IMR-90 (cell line): ENCODE data around the gene ZNF445. TPM values are rescaled to one million over a fixed set of nuclear protein-coding genes. Genes with fewer than 3 reads are reported as not detected.

Experiments
- ATAC-seq: fragments of 200-7000 bp; cut with Tn5 transposase; 2 replicates; pipeline ENCODE4 v1.9.1; 2020; ENCODE audit warnings: low read depth, mild to moderate bottlenecking, moderate library complexity
- BruUV-seq: library from RNA; stranded (reverse); fragments of 400-500 nt; replicated peaks from 2 replicates; lab custom pipeline; 2021; lab: Mats Ljungman, UMichigan
- CTCF ChIA-PET: fragments of 300-600 bp; formaldehyde crosslinking; extraction: SDS; loops from one replicate; lab custom pipeline; 2021; ENCODE audit warnings: antibody characterized with exemption; lab: Yijun Ruan, JAX
- POLR2A ChIA-PET: fragments of 300-600 bp; sonication (Branson Sonifier 250); formaldehyde crosslinking; loops from one replicate; lab custom pipeline; 2022; ENCODE audit warnings: antibody characterized with exemption; ENCODE audit not compliant: unreplicated experiment; lab: Charles Lee
- DNase-seq: peaks from one replicate; pipeline ENCODE4 v3.0.0; 2013
- H2AFZ ChIP-seq: replicated peaks from 2 replicates; pipeline ENCODE3; 2013; ENCODE audit warnings: low read length, mild to moderate bottlenecking; ENCODE audit not compliant: poor library complexity
- H2AK5ac ChIP-seq: 2 replicates; pipeline ENCODE4 v1.6.1; 2013; ENCODE audit warnings: low read depth, low read length, inconsistent platforms
- H2AK9ac ChIP-seq: replicated peaks from 2 replicates; pipeline ENCODE3; 2013; ENCODE audit warnings: mild to moderate bottlenecking, low read depth, low read length, moderate library complexity; ENCODE audit not compliant: poor library complexity
- H2BK120ac ChIP-seq: 2 replicates; pipeline ENCODE4 v1.6.1; 2013; ENCODE audit warnings: low read depth, low read length, inconsistent platforms
- H2BK15ac ChIP-seq: 3 replicates; pipeline ENCODE4 v1.6.1; 2013; ENCODE audit warnings: low read depth, low read length, inconsistent platforms
- H2BK20ac ChIP-seq: 2 replicates; pipeline ENCODE4 v1.6.1; 2013; ENCODE audit warnings: low read depth, mild to moderate bottlenecking, inconsistent platforms, low read length, moderate library complexity
- H2BK5ac ChIP-seq: 2 replicates; pipeline ENCODE4 v1.6.1; 2013; ENCODE audit warnings: mild to moderate bottlenecking, low read depth, low read length, inconsistent platforms; ENCODE audit not compliant: poor library complexity, severe bottlenecking
- H3K14ac ChIP-seq: replicated peaks from 2 replicates; pipeline ENCODE4 v1.6.1; 2013; ENCODE audit warnings: low read depth, low read length, inconsistent platforms
- H3K18ac ChIP-seq: 2 replicates; pipeline ENCODE4 v1.6.1; 2013; ENCODE audit warnings: low read depth, low read length, control low read depth
- H3K23ac ChIP-seq: 2 replicates; pipeline ENCODE4 v1.6.1; 2013; ENCODE audit warnings: low read depth, low read length, inconsistent platforms
- H3K27ac ChIP-seq: 2 replicates; pipeline ENCODE4 v1.5.1; 2013; ENCODE audit warnings: mild to moderate bottlenecking, control low read depth, low read length; ENCODE audit not compliant: insufficient read depth
- H3K27me3 ChIP-seq: 2 replicates; pipeline ENCODE4 v1.6.1; 2013; ENCODE audit warnings: low read length; ENCODE audit not compliant: control insufficient read depth, insufficient read depth
- H3K36me3 ChIP-seq: 2 replicates; pipeline ENCODE4 v1.6.1; 2013; ENCODE audit warnings: low read length, mixed read lengths; ENCODE audit not compliant: control insufficient read depth, insufficient read depth
- H3K4ac ChIP-seq: 2 replicates; pipeline ENCODE4 v1.6.1; 2013; ENCODE audit warnings: low read depth, low read length, inconsistent platforms
- H3K4me1 ChIP-seq: 2 replicates; pipeline ENCODE4 v1.6.1; 2013; ENCODE audit warnings: low read length, mixed read lengths; ENCODE audit not compliant: control insufficient read depth, insufficient read depth
- H3K4me2 ChIP-seq: 2 replicates; pipeline ENCODE4 v1.6.1; 2013; ENCODE audit warnings: low read depth, mild to moderate bottlenecking, control low read depth, low read length, moderate library complexity
- H3K4me3 ChIP-seq: 2 replicates; pipeline ENCODE4 v1.5.1; 2013; ENCODE audit warnings: low read depth, mild to moderate bottlenecking, control low read depth, low read length, moderate library complexity; ENCODE audit not compliant: insufficient read depth
- H3K56ac ChIP-seq: 2 replicates; pipeline ENCODE4 v1.6.1; 2013; ENCODE audit warnings: low read length, inconsistent platforms; ENCODE audit not compliant: insufficient read depth; ENCODE audit errors: extremely low read depth
- H3K79me1 ChIP-seq, 2 experiments: 2 replicates each; pipeline ENCODE4 v1.6.1; 2013; ENCODE audit warnings: low read length in 2 of 2, inconsistent platforms in 1 of 2, low read depth in 1 of 2
- H3K9ac ChIP-seq: 2 replicates; pipeline ENCODE4 v1.6.1; 2013; ENCODE audit warnings: low read depth, low read length, control low read depth
- H3K9me1 ChIP-seq: 2 replicates; pipeline ENCODE4 v1.6.1; 2013; ENCODE audit warnings: low read length, inconsistent platforms; ENCODE audit not compliant: insufficient read depth
- H3K9me3 ChIP-seq: 2 replicates; pipeline ENCODE4 v1.6.1; 2013; ENCODE audit warnings: low read length; ENCODE audit not compliant: control insufficient read depth, insufficient read depth
- H4K20me1 ChIP-seq: 2 replicates; pipeline ENCODE4 v1.6.1; 2013; ENCODE audit warnings: low read length, inconsistent platforms; ENCODE audit not compliant: insufficient read depth
- H4K5ac ChIP-seq: 2 replicates; pipeline ENCODE4 v1.6.1; 2013; ENCODE audit warnings: mild to moderate bottlenecking, low read depth, low read length, control low read depth
- H4K8ac ChIP-seq, 2 experiments: 2 replicates each; pipeline ENCODE4 v1.6.1; 2013; ENCODE audit warnings: low read depth in 2 of 2, low read length in 2 of 2, control low read depth in 1 of 2, inconsistent platforms in 1 of 2
- H4K91ac ChIP-seq: 2 replicates; pipeline ENCODE4 v1.6.1; 2013; ENCODE audit warnings: low read depth, low read length, inconsistent platforms; ENCODE audit not compliant: insufficient read depth
- BHLHE40 ChIP-seq: fragments of 150-350 bp; IDR thresholded peaks from 2 replicates; pipeline ENCODE4 v1.6.1; 2016; ENCODE audit warnings: mild to moderate bottlenecking, low read depth, low read length
- CEBPB ChIP-seq: IDR thresholded peaks from 2 replicates; pipeline ENCODE4 v1.6.1; 2012; ENCODE audit warnings: low read depth, low read length, improper control_type of control experiment
- CHD1 ChIP-seq: IDR thresholded peaks from 2 replicates; pipeline ENCODE4 v1.6.1; 2012; ENCODE audit warnings: low read depth, low read length, improper control_type of control experiment
- FOS ChIP-seq: fragments of 150-350 bp; IDR thresholded peaks from 2 replicates; pipeline ENCODE4 v1.6.1; 2016; ENCODE audit warnings: low read depth, low read length
- MAFK ChIP-seq: IDR thresholded peaks from 2 replicates; pipeline ENCODE4 v1.6.1; 2012; ENCODE audit warnings: low read depth, low read length, improper control_type of control experiment
- MAZ ChIP-seq: IDR thresholded peaks from 2 replicates; pipeline ENCODE4 v1.6.1; 2012; ENCODE audit warnings: low read depth, mild to moderate bottlenecking, low read length, improper control_type of control experiment, moderate library complexity, borderline replicate concordance
- MXI1 ChIP-seq: IDR thresholded peaks from 2 replicates; pipeline ENCODE4 v1.6.1; 2012; ENCODE audit warnings: low read depth, mild to moderate bottlenecking, low read length, moderate library complexity, borderline replicate concordance
- NFE2L2 ChIP-seq: fragments of 150-350 bp; IDR thresholded peaks from 2 replicates; pipeline ENCODE4 v1.6.1; 2016; ENCODE audit warnings: low read depth, mild to moderate bottlenecking, low read length
- POLR2A ChIP-seq: IDR thresholded peaks from 2 replicates; pipeline ENCODE4 v1.6.1; 2012; ENCODE audit warnings: mild to moderate bottlenecking, low read depth, low read length
- RAD21 ChIP-seq: IDR thresholded peaks from 2 replicates; pipeline ENCODE4 v1.6.1; 2012; ENCODE audit warnings: low read length, improper control_type of control experiment
- RCOR1 ChIP-seq: IDR thresholded peaks from 2 replicates; pipeline ENCODE4 v1.6.1; 2012; ENCODE audit warnings: mild to moderate bottlenecking, low read length, improper control_type of control experiment; ENCODE audit not compliant: insufficient replicate concordance
- RFX5 ChIP-seq: IDR thresholded peaks from 2 replicates; pipeline ENCODE4 v1.8.0; 2012; ENCODE audit warnings: low read depth, mild to moderate bottlenecking, low read length, moderate library complexity
- SMC3 ChIP-seq: fragments of 150-350 bp; IDR thresholded peaks from 2 replicates; pipeline ENCODE4 v1.6.1; 2016; ENCODE audit warnings: low read depth, mild to moderate bottlenecking, antibody characterized with exemption, low read length, moderate library complexity
- WGBS, 2 experiments: methylation state at CpG; one replicate each; pipeline versions ENCODE4 v1.1.5 to v1.1.7; 2013; ENCODE audit warnings: missing lambda C conversion rate in 2 of 2; ENCODE audit not compliant: insufficient read length in 1 of 2; ENCODE audit errors: extremely low coverage in 2 of 2; 5-methylcytosine and 5-hydroxymethylcytosine counted together
- dilution Hi-C: fragments of 300-500 bp; cut with HindIII; formaldehyde crosslinking; loops from one replicate; pipeline ENCODE4 v1.14.3; 2018; ENCODE audit warnings: low sequenced_read_pairs; ENCODE audit not compliant: unreplicated experiment
- in situ Hi-C: fragments of 300-500 bp; cut with MboI; formaldehyde crosslinking; loops from 3 replicates; pipeline ENCODE4 v1.14.3; 2019; ENCODE audit warnings: low sequenced_read_pairs, inconsistent platforms, mixed read lengths
- intact Hi-C: fragments of 100-400 bp; cut with micrococcal nuclease; formaldehyde crosslinking; loops from 2 replicates; pipeline ENCODE4 v1.10.0; 2022
- polyA plus RNA-seq, 3 experiments: library from polyadenylated mRNA; depleted of rRNA; stranded (reverse); fragments of >200 nt; gene quantifications; 2 replicates each; pipeline ENCODE4 v1.2.3, GENCODE V29; 2012; ENCODE audit warnings: low replicate concordance in 1 of 3
- total RNA-seq: library from RNA; depleted of rRNA; stranded (reverse); fragments of >200 nt; gene quantifications from 2 replicates; pipeline ENCODE4 v1.2.3, GENCODE V29; 2012
- TF ChIP-seq, protein P1 (sequence below): fragments of 150-350 bp; IDR thresholded peaks from 2 replicates; pipeline ENCODE4 v1.6.1; 2017; ENCODE audit warnings: mild to moderate bottlenecking, antibody characterized with exemption, low read length, low read depth
- TF ChIP-seq, protein P2 (sequence below): conservative IDR thresholded peaks from 2 replicates; pipeline ENCODE4 v1.5.1; 2012; ENCODE audit warnings: mild to moderate bottlenecking, low read depth, low read length, improper control_type of control experiment

ZNF445 gene
- total and polyA plus RNA-seq, 2 of the 4 experiments (the other 2 are of a cell fraction): 3.3 to 6.3 TPM

DNA sequence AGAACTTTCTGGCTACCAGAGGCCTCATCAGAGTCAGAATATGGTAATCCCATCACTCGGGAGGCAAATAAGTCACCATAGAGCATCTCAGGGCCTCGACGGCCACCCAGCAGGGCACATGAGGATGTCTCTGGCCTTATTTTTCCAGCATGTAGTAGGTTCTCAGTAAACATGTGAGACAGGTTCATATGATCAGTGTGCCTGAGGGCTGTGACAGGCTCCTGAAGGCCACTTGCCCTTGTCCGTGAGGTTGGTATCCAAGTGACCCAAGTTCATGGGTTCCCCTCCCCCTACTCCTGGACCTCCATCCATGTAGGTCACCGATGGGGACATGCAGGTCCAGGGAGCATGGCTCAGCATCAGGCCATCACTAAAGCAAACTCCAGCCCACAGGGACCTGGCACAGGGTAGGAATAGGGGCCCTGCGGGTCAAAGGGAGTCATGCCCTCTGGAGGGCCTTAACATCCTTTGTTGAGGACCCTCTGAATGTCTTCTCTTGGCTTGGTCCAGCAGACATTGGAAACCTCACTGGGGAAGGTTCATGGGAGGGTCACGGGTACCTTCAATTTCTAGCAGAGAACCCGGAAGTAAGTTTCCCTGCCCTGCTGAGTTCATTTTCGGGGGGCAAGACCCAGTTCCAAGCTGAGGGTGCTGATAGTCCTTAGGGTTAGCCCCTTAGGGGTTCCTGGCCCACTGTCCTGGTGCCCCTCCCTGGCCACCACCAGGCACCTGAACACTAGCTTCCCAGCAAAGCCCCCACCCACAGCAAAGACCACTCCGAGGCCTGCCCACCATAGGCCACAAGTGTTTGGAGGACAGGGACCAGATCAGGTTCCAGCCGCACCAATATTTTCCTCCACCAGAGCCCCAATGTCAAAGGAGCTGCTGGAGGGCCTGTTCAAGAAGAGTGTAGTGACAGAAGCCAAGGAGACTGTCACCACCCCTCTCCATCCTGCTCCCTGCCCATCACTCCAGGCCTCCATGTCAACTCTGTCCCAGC, 61.1 kb downstream of the ZNF445 start:
- no peaks in the 10 kb centered on the region for H4K20me1 ChIP-seq
- 0 out of 2 replicates have a peak, but pooled peaks cover 5% of the 10 kb centered on the region for H3K9me1 ChIP-seq
- H3K4me1 ChIP-seq: no peaks in the 10 kb centered on the region
- 62% methylated on average over 2 of the region's 11 CpGs; no CpG with 5 or more reads in 1 of the 2 experiments for WGBS, 2 experiments
- H2AK5ac ChIP-seq: no peak overlapping the region
- H4K91ac ChIP-seq: no peak overlapping the region
- no peak overlapping the region for H2BK5ac ChIP-seq
- intact Hi-C loops (no loop called here), dilution Hi-C loops (no loop called here), in situ Hi-C loops (no loop called here)
- H3K23ac ChIP-seq: no peak overlapping the region
- no peaks in the 10 kb centered on the region for H3K79me1 ChIP-seq
- H2BK15ac ChIP-seq: no peak overlapping the region
- H3K4me3 ChIP-seq: no peak overlapping the region
- H2BK120ac ChIP-seq: no peak overlapping the region
- POLR2A ChIA-PET: no interaction called here
- H3K4me2 ChIP-seq: no peak overlapping the region
- no peak overlapping the region for H3K9ac ChIP-seq
- no peaks in the 10 kb centered on the region for H3K9me3 ChIP-seq
- no peaks in the 10 kb centered on the region for H3K36me3 ChIP-seq
- ATAC-seq: no peak
- no peak overlapping the region for H3K14ac ChIP-seq
- H4K8ac ChIP-seq: no peak overlapping the region
- no peak overlapping the region for H3K27ac ChIP-seq
- no peaks in the 10 kb centered on the region; the same call in none of the 2 replicates for H3K27me3 ChIP-seq
- no peak overlapping the region for H3K18ac ChIP-seq
- no peak overlapping the region for H2AK9ac ChIP-seq
- BruUV-seq: no TSS peak
- no peak overlapping the region for H4K5ac ChIP-seq
- H3K56ac ChIP-seq: no peak overlapping the region
- no peak overlapping the region for H2AFZ ChIP-seq
- no peak overlapping the region for H2BK20ac ChIP-seq
- DNase-seq: no peak
- H3K4ac ChIP-seq: no peak overlapping the region
- CTCF ChIA-PET: interaction anchor here (0.6 kb wide), 1 partner anchor 13 kb away, joined by 3 read pairs; no protein-coding TSS in a partner anchor
- TF ChIP-seq RCOR1: no peak
- no peak for TF ChIP-seq SMC3
- TF ChIP-seq CHD1: no peak
- no peak for TF ChIP-seq MAZ
- TF ChIP-seq CEBPB: no peak
- TF ChIP-seq FOS: no peak
- TF ChIP-seq MAFK: no peak
- no peak for TF ChIP-seq RAD21
- TF ChIP-seq BHLHE40: no peak
- TF ChIP-seq MXI1: no peak
- TF ChIP-seq, protein P1, sequence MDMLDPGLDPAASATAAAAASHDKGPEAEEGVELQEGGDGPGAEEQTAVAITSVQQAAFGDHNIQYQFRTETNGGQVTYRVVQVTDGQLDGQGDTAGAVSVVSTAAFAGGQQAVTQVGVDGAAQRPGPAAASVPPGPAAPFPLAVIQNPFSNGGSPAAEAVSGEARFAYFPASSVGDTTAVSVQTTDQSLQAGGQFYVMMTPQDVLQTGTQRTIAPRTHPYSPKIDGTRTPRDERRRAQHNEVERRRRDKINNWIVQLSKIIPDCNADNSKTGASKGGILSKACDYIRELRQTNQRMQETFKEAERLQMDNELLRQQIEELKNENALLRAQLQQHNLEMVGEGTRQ: no peak
- TF ChIP-seq POLR2A: no peak
- TF ChIP-seq NFE2L2: no peak
- no peak for TF ChIP-seq RFX5
- TF ChIP-seq, protein P2, sequence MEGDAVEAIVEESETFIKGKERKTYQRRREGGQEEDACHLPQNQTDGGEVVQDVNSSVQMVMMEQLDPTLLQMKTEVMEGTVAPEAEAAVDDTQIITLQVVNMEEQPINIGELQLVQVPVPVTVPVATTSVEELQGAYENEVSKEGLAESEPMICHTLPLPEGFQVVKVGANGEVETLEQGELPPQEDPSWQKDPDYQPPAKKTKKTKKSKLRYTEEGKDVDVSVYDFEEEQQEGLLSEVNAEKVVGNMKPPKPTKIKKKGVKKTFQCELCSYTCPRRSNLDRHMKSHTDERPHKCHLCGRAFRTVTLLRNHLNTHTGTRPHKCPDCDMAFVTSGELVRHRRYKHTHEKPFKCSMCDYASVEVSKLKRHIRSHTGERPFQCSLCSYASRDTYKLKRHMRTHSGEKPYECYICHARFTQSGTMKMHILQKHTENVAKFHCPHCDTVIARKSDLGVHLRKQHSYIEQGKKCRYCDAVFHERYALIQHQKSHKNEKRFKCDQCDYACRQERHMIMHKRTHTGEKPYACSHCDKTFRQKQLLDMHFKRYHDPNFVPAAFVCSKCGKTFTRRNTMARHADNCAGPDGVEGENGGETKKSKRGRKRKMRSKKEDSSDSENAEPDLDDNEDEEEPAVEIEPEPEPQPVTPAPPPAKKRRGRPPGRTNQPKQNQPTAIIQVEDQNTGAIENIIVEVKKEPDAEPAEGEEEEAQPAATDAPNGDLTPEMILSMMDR: no peak
